SIG-M5 treated with dmso at 0.1 percent for 504 hours (cell line): Measurements from ENCODE around the gene TUSC1.
"Not testable (repeated sequence)": the region's sequence is repeated elsewhere in the genome, so short reads cannot be mapped to it uniquely, and the experiment has no call there.

Experiments
- DNase-seq: peaks from one replicate; lab custom pipeline; 2025; ENCODE audit not compliant: unreplicated experiment; lab: John Stamatoyannopoulos, UW

Gene TUSC1

DNA sequence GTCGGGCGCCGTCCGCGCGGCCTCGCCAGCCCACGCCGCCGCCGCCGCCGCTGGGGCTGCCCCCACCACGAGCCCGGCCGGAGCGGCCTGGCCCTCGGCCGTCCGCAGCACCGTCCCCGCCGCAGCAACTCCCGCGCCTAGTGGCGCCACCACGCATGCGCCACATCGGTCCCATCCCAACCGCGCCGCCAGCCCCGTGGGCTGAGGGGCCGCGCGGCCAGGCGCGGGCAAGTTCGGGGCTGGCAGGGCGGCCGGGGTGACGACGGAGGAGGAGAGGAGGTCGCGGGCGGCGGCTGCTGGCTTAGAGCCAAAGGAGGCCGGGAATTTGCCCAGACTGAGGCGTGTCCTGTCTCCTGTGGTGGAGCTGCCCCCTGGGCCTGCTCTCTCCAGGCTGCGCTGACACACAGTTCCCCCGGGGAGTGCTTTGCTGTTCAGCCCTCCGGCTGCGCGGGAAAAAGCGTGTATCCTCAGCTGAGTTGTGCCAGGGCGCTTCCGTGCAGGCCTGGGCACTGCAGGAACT is at the start of gene TUSC1:
TSS of gene TUSC1 (minus strand) at position 298 of the 520 bp plus-strand sequence. CDS start at position 166, 132 bp downstream.
- peak; percentile 12 for DNase-seq

DNA sequence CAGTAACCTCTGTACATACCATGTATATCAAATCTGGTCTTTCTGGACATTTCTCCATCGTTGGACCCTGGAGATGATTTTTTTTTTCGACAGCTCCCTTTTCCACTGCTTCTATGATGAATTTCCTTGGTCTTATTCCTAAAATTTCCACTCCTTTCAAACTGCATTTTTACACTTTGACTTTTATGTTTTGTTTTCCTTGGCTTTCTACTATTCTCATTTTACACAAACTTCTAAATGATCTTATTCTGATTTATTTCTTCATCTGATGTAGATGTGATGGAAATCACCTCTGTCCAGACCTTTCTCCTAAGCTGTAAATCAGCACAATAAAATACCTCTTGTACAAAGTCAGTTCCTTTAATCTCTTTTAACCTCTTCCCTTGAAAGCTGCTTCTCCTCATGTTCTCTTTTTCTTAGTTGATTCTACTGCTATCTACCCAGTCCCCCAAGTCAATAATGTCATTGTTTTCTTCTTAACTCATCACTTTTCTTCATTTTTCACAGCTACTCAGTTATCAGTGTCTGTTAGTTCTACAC is 48.7 kb upstream of the TUSC1 start:
- DNase-seq = no peak

DNA sequence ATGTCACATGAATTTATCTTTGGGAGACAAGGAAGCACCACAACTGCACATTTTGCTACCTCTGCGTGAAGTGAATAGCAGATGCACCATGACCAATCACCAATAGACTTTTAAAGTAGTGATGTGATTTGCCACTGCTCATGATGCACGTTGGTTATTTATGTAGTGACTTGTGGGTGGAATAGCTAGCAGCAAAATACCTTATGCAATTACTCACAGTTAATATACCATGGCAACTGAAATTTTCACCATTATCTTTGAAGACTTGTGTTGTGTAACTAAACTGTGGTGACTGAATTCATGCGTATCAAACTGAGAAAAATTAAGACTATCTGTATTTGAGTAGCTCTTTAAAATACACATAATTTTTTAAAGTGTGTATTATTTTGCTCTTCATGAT is 46.2 kb upstream of the TUSC1 start:
- DNase-seq = no peak

DNA sequence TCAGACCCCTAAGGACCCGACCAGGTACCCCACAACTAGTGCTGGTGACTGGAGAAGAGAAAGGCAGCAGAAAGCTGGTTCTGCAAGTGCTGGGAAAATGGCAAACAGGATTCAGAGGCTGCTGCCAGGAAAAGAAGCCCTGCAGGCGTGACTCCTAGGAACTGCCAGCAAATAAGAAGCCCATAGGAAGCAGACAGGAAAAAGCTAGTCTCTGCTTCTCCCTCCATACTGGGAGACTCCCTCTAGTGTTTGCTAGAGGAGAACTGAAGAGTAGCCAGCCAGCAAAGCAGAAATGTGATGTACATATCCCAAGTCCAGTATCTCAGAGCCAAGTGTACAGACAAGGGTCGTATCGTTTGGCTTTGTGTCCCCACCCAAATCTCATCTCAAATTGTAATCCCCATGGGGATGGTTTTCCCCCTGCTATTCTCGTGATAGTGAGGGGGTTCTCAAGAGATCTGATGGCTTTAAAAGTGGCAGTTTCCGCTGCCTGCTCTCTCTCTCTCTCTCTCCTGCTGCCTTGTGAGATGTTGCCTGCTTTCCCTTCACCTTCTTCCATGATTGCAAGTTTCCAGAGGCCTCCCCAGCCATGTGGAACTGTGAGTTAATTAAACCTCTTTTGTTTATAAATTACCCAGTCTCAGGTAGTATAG is 38.1 kb upstream of the TUSC1 start:
- DNase-seq = peak; percentile 24

DNA sequence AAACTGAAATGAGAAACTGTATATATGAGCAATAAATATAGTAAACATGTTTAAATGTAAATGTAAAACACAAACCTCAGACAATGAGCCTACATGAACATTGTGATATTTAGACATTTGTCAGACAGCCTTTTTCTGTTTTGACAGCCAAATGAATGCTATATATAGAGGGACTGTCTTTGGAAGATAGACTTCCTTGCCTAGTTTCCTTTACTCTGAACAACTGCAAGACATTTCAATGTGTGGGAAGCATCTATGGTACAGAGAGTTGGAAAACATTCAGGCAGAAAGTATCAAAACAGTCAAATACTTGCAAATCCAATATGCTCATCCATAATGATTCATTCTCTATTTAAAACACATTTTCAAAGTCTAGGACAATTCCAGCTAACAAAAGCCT is 31.7 kb upstream of the TUSC1 start:
- DNase-seq = no peak

DNA sequence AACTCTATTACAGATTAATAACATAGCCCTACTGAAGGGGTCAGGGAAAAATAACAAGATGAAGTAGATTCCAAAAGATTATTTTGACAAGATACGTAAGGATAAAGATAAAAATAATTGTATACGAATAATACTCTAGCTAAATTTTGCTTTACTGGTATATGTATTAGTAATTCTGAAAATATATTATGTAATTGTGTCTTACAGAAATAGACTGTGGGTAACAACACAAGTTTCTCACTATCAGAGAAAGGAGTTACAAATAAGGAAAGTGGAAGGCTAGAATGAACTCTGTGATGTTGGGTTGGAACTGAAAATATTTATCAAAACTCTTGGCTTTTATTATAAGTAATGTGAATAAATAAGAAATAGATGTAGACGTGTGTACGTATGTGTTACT is 26.6 kb upstream of the TUSC1 start:
- no peak for DNase-seq

DNA sequence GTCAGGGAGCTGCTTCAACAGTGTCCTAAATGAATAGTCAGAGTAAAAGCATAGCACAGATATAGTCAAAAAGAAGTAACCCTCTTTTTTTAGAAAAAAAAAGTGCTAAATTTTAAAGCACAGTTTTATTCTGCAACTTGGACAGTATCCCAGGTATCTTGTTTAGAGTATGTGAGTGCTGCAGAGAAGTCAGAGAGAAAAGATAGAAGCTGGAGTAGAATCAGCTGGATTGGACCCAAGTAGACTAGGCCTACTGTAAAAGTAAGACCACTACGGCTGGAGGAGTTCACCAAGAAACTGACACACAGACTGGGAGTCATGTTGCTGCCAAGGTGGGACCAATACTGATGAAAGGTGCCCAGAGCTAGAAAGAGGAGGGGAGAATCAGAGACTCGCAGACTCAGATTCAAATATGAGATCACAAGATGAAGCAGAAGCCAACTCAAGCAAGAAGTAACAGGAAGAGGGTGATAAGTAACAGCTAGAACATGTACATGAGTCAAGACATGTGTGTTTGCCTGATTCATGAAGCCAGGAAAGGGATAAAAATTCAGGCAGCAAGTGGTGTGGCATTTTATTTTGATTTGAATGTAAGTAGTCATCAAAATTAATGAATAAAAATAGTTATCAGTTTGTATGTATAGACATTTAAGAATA is 25.6 kb upstream of the TUSC1 start:
- no peak for DNase-seq

DNA sequence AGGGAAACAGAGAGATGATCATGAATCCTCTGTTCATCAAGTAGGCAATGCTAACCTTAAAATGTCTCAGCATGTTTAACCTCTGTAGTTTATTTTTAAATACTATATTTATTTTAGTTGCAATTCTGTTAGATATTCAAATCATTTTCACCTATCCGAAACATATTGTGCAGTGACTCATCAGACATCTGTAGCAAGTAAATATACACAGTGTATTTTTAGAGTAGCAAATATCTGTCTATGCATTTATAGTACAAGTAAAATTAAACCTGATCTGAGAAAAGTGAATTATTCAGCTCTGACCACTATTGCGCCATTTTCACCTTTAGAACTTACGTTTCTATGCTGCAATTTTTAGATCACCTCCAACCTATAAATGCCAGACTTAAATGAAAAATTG is 24.3 kb upstream of the TUSC1 start:
- DNase-seq = no peak

DNA sequence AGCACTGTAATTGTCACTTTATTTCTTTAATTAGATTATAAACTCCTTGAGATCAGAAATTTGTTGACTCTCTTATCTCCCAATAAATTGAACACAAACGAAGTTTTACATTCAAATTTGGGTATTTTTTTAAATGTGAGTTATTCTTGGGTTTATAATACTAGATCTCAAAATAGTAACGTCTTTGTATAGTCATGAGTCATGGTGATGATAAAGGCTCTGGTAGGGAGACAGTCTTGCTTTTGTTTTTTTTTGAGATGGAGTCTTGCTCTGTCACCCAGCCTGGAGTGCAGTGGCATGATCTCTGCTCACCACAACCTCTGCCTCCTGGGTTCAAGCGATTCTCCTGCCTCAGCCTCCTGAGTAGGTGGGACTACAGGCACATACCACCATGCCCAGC is 22.7 kb upstream of the TUSC1 start:
- DNase-seq = not testable (repeated sequence)

DNA sequence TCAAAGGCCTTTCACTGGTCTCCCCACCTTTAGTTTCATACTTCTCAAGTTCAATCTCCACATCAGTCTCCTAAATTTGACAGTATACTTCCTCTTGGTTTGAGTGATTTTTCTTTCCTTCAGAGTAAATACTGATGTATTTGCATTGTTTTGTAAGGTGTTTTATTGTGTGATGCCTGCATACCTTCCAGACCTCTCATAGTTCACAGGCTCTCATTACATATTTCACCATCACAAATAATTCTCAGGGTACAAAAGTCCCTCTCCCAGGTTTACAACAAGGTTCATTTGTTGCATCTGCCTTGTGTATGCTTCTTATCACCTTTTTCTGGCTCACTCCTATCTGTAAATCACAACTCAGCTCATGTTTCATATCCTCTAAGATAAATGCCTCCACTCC is 22.2 kb upstream of the TUSC1 start:
- no peak for DNase-seq

DNA sequence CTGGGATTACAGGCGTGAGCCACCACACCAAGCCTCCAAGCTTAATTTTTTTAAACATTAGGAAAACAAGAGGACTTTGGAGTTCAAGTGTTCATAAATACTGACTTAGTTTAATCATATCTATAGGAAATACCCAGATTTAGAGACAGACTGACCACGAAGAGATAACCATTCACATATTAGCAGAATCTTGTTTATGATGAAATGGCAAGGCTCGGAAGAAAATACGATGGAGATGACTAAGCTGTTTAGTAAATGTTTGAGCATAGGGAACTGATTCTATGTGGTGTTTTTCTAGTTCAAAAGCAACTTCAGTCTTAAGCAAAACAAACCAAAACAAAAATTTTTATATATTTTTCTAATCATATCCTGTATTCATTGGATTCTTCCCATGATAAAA is 13.5 kb upstream of the TUSC1 start:
- no peak for DNase-seq

DNA sequence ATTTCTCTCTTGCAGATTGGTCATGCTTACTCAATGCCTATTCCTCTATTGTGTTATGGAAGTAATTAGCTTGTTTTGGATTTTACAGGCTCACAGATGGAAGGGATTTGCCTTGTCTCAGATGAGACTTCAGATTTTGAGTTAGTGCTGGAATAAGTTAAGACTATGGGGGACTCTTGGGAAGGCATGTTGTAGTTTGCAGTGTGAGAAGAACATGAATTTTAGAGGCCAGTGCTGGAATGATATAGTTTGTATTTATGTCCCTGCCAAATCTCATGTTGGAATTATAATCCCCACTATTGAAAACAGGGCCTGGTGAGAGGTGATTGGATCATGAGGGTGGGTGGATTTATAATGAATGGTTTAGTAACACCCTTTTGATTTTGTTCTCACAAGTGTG is 6.1 kb upstream of the TUSC1 start:
- no peak for DNase-seq

DNA sequence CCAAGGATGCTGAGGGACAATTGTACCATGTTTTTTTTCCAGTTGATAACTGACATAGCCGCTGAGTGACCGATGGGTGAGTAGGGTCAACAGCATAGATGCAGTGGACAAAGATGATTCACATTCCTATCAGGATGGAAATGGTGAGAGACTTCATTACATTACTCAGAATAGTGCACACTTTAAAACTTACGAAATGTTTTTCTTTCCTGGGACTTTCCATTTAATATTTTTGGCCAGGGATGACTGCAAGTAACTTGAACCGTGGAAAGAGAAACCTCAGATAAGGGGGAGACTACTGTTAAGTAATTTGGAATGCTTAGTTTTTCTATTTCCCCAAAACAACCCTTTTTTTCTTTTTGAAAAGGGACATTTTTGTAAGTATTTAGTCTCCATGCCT is 3.0 kb upstream of the TUSC1 start:
- no peak for DNase-seq

DNA sequence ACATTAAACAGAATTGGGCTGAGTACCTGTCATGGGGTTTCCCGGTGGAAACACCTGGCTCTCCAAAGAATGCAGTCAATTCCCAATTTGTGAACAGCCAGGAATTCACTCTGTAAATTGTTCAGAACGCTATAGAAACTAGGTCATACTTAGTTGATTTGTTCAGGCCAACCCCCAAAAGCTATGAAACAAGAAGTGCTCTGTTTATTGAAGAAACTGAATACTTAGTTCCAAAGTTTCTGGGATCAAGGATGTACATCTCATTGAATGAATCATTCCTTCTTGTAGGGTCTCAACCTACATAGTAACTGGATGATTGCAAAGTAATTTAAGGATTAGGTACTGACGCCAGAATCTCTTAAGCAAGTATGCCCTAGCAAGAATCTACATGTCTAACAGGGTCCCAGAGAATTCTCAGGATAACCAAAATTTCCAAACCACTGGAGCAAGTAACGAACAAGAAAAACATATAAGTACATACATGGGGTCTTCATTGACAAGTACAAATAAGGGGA is 659 bp upstream of the TUSC1 start:
- DNase-seq = no peak

DNA sequence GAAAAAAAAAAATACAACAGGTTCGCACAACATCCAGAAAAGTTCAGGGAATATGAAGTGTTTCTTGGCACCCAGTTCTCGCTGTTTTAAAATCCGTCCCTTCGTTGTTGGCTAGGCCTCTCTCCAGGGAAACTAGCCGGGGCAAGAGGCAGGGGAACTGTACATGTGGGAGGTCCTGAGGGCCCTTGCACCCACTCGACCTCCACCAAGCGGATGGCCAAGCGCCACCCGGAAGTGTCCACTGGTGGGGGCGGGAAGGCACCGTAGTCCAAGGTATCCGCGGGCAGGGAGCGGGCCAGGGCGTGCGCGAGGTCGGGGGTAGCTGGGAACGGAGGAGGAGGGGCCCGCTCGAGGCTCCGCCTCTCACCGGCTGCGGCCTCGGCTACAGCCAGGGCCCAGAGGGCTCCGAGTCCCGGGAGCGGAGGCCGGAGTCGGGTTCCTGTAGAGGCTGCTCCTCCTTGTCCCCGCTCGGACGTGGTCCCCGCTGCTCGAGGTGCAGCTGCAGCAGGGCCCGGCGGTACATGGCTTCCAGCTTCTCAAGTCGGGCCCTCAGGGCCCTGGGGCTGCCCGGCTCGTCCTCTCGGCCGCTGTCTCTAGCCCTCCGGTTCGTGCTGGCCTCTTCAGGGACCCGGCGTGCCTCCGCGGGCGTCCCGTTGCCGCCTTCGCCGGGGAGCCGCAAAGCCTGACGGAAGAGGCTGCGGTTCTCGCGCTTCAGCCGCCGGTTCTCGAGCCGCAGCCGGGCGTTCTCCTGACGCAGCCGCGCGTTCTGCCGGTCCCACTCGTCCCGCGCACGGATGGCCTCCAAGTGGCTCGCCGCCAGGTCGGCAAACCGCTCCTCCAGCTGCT is 720 bp downstream of the TUSC1 start:
- no peak for DNase-seq

DNA sequence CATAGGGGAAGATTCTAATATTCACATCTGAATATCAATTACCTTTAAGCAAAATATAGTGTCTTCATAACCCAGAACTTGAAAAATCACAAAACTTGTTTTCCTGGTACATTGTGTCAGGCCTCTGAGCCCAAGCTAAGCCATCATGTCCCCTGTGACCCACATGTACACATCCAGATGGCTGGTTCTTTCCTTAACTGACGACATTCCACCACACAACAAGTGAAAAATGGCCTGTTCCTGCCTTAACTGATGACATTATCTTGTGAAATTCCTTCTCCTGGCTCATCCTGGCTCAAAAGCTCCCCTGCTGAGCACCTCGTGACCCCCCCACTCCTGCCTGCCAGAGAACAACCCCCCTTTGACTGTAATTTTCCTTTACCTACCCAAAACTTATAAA is 2.4 kb downstream of the TUSC1 start:
- not testable (repeated sequence) for DNase-seq

DNA sequence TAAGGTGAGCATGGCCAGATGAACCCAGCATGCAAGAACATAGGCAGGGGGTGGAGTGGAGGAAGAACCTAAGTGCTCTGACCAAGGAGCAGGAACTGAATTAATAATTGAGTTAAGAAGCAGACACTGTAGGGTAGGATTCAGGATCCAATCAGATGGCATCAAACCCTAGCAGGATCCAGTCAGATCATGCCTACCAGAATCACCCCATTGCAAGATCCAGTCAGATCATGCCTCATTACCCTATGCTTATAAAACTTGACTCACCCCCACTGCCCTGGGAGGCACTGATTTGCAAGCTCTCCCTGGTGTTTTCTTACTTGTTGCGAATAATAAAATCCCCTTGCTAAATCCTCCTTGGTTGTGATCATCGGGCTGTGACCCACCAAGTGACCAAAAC is 19.7 kb downstream of the TUSC1 start:
- DNase-seq = no peak

DNA sequence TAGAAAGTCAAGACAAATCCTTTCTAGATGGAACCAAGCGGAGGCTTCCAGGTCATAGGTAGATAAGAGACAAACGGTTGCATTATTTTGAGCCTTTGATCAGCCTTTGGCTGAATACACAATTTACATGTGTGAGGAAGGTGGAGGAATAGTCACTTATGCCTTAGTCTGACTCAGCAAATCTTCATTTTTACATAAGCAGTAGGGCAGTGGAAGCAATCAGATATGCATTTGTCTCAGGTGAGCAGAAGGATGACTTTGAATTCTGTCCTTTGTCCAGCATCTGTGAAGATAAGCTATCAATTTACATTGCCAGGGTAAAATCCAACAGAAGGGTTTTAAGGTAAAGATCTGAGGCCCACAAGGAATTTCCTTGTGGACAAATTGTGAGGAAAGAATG is 23.8 kb downstream of the TUSC1 start:
- no peak for DNase-seq

DNA sequence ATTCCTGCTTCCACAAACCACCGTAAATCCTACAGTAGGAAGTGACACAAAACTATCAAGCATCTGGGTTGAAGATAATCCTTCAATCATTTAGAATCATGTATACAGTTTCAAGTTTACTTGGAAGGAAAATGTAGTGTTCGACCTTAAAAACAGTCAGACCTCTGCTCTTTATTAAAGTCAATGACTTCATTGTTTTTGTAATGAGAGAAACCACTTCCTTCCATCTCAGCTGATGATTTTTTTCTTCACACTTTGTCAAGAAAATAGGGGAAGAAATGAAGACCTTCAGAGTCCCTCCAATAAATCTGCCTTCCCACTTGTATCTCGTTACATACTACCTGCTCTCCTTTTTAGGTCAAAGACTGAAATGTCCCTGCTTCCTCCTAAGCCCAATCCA is 30.1 kb downstream of the TUSC1 start:
- DNase-seq = no peak

DNA sequence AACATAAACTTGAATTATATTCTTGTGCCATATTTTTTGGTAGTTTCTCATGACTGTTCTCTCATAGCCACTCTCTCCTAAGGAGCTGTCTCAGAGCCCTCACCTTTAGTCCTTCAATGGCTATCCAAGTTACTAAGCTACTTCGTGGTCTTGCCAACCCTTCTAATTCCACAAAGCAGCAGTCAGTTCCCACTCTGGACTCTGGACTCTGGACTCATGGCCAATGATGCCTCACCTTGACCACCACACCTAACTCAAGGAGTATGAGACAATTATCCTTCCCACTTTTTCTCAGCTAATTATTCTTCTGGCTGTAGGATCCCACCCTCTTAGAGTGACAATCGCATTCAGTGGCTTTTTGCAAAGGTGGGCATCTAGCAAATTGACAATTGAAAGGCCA is 42.2 kb downstream of the TUSC1 start:
- DNase-seq = no peak

DNA sequence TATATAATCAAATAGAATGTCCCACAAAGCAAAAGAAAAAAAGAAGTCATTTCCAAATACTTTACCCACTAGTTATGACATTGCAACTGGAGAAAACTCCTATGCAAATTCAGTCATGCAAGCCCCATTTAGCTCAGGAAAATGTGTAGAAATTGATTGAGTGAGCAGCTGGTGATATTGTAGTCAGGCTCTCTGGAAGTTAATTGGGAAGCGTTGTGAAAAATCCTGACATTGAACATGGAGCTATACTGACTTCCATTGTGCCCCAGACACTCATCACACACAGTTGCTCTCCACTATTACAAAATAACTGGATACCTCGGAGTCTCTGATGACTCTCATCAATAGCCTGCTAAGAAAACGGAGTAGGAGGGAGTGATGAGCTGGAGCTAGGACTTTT is 49.0 kb downstream of the TUSC1 start:
- DNase-seq = no peak
